HepG2 (cell line): ENCODE results near the gene ANKRD35. TPM values are rescaled to one million over a fixed set of nuclear protein-coding genes. Genes with fewer than 3 reads are reported as not detected.

ENCODE experiments used
- EED ChIP-seq: sonication (generic); formaldehyde crosslinking; IDR thresholded peaks from 2 replicates; pipeline ENCODE4 v1.5.0; 2020; ENCODE audit warnings: mild to moderate bottlenecking, missing genetic modification reagents
- SIX1 ChIP-seq: sonication (generic); formaldehyde crosslinking; IDR thresholded peaks from 2 replicates; pipeline ENCODE4 v1.4.0; 2020; ENCODE audit warnings: missing genetic modification reagents, borderline replicate concordance
- ZNF34 ChIP-seq: sonication (generic); formaldehyde crosslinking; IDR thresholded peaks from 2 replicates; pipeline ENCODE4 v1.4.0; 2020; ENCODE audit warnings: mild to moderate bottlenecking, missing genetic modification reagents, borderline replicate concordance
- polyA plus RNA-seq, 8 experiments: library from polyadenylated mRNA; depleted of rRNA in 3 of 8; stranded (reverse) in 7 of 8; unstranded in 1 of 8; fragments of >200 nt; fragmentation: Illumina TruSeq in 4 of 8; extraction: Trizol in 4 of 8; gene quantifications; 2 replicates each; pipeline versions ENCODE4 v1.2.1 to v1.2.3, GENCODE V29; 2011 to 2016; ENCODE audit warnings: low read depth in 4 of 8, missing spikeins in 1 of 8, mixed read lengths in 1 of 8; ENCODE audit not compliant: insufficient read depth in 1 of 8
- total RNA-seq, 5 experiments: library from RNA; depleted of rRNA; stranded (reverse); fragments of >200 nt; fragmentation: Illumina TruSeq; extraction: Trizol; gene quantifications; 2 replicates each; pipeline ENCODE4 v1.2.3, GENCODE V29; 2016; ENCODE audit warnings: low read depth in 1 of 5
- TF ChIP-seq, protein P1 (sequence below), 2 experiments: fragments of 450-650 bp in 1 of 2; sonication (generic) in 1 of 2; formaldehyde crosslinking; IDR thresholded peaks; 2 replicates each; pipeline versions ENCODE4 v1.5.0 to v1.8.0; 2020 to 2022; ENCODE audit warnings: mild to moderate bottlenecking in 1 of 2, missing genetic modification reagents in 1 of 2
- TF ChIP-seq, protein P2 (sequence below): fragments of 450-650 bp; IDR thresholded peaks from 2 replicates; pipeline ENCODE4 v1.6.1; 2016
- TF ChIP-seq, protein P3 (sequence below): IDR thresholded peaks from 2 replicates; pipeline ENCODE4 v1.4.0; 2020; ENCODE audit warnings: mild to moderate bottlenecking, missing genetic modification reagents
- TF ChIP-seq, protein P4 (sequence below): sonication (generic); formaldehyde crosslinking; IDR thresholded peaks from 2 replicates; pipeline ENCODE4 v1.5.1; 2020; ENCODE audit warnings: missing genetic modification reagents, mild to moderate bottlenecking, borderline replicate concordance
- TF ChIP-seq, protein P5 (sequence below): sonication (generic); formaldehyde crosslinking; IDR thresholded peaks from 2 replicates; pipeline ENCODE4 v1.5.1; 2020; ENCODE audit warnings: missing genetic modification reagents, mild to moderate bottlenecking, borderline replicate concordance
- TF ChIP-seq, protein P6 (sequence below): sonication (generic); formaldehyde crosslinking; IDR thresholded peaks from 2 replicates; pipeline ENCODE4 v1.4.0; 2020; ENCODE audit warnings: missing genetic modification reagents, mild to moderate bottlenecking, borderline replicate concordance
- TF ChIP-seq, protein P7 (sequence below): sonication (generic); formaldehyde crosslinking; IDR thresholded peaks from 2 replicates; pipeline ENCODE4 v1.5.0; 2020; ENCODE audit warnings: missing genetic modification reagents

The ANKRD35 gene
- total and polyA plus RNA-seq, 2 of the 13 experiments (the other 11 are each of a cell fraction or from before 2014, with no cell fraction given): 0.02 TPM; not detected in 1

DNA sequence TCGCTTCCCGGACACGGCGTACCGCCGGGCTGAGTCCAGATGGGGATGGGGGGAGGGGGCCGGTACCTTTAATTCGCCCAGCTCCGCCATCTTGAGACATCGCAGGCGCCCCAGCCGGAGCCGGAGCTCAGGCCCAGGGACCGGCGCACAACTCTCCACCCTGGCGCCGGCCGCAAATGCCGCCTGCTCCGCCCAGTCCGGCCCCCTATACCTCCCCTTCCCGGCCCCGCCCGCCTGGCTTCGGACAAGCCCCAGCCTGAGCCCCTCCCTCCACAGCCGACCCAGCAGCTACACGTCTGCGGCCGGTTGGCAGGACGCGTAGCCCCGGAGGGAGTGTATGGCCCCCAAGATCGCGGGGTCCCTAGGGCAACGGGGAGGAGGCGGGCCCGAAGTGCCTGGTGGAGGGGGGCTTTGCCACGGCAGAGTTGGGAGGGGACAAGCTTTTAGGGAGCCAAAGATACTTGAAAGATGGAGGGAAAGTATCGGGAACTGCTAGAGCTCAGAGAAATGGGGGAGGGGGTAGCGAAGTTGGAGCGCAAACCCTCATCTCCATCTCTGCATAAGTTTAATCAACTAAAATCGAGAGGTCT, 26.7 kb downstream of the ANKRD35 start, which contains the start of gene PIAS3 (continued):
- TF ChIP-seq, protein P1, sequence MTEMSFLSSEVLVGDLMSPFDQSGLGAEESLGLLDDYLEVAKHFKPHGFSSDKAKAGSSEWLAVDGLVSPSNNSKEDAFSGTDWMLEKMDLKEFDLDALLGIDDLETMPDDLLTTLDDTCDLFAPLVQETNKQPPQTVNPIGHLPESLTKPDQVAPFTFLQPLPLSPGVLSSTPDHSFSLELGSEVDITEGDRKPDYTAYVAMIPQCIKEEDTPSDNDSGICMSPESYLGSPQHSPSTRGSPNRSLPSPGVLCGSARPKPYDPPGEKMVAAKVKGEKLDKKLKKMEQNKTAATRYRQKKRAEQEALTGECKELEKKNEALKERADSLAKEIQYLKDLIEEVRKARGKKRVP (CRISPR knock-in tag; IDR thresholded peaks at IDR 0.05): peak in 1 of 2 experiments; percentile 43; a peak in 1 of 4 replicates
- TF ChIP-seq EED (no peak), ZNF34 (CRISPR knock-in tag) (0 out of 2 replicates have a peak, but pooled peaks have one; percentile 64), SIX1 (0 out of 2 replicates have a peak, but pooled peaks have one; percentile 25)
- TF ChIP-seq, protein P2, sequence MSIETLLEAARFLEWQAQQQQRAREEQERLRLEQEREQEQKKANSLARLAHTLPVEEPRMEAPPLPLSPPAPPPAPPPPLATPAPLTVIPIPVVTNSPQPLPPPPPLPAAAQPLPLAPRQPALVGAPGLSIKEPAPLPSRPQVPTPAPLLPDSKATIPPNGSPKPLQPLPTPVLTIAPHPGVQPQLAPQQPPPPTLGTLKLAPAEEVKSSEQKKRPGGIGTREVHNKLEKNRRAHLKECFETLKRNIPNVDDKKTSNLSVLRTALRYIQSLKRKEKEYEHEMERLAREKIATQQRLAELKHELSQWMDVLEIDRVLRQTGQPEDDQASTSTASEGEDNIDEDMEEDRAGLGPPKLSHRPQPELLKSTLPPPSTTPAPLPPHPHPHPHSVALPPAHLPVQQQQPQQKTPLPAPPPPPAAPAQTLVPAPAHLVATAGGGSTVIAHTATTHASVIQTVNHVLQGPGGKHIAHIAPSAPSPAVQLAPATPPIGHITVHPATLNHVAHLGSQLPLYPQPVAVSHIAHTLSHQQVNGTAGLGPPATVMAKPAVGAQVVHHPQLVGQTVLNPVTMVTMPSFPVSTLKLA: no peak
- TF ChIP-seq, protein P3, sequence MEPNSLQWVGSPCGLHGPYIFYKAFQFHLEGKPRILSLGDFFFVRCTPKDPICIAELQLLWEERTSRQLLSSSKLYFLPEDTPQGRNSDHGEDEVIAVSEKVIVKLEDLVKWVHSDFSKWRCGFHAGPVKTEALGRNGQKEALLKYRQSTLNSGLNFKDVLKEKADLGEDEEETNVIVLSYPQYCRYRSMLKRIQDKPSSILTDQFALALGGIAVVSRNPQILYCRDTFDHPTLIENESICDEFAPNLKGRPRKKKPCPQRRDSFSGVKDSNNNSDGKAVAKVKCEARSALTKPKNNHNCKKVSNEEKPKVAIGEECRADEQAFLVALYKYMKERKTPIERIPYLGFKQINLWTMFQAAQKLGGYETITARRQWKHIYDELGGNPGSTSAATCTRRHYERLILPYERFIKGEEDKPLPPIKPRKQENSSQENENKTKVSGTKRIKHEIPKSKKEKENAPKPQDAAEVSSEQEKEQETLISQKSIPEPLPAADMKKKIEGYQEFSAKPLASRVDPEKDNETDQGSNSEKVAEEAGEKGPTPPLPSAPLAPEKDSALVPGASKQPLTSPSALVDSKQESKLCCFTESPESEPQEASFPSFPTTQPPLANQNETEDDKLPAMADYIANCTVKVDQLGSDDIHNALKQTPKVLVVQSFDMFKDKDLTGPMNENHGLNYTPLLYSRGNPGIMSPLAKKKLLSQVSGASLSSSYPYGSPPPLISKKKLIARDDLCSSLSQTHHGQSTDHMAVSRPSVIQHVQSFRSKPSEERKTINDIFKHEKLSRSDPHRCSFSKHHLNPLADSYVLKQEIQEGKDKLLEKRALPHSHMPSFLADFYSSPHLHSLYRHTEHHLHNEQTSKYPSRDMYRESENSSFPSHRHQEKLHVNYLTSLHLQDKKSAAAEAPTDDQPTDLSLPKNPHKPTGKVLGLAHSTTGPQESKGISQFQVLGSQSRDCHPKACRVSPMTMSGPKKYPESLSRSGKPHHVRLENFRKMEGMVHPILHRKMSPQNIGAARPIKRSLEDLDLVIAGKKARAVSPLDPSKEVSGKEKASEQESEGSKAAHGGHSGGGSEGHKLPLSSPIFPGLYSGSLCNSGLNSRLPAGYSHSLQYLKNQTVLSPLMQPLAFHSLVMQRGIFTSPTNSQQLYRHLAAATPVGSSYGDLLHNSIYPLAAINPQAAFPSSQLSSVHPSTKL (CRISPR knock-in tag): peak; percentile 53; the same call in 1 of the 2 replicates
- TF ChIP-seq, protein P4, sequence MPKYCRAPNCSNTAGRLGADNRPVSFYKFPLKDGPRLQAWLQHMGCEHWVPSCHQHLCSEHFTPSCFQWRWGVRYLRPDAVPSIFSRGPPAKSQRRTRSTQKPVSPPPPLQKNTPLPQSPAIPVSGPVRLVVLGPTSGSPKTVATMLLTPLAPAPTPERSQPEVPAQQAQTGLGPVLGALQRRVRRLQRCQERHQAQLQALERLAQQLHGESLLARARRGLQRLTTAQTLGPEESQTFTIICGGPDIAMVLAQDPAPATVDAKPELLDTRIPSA (CRISPR knock-in tag): no peak
- TF ChIP-seq, protein P5, sequence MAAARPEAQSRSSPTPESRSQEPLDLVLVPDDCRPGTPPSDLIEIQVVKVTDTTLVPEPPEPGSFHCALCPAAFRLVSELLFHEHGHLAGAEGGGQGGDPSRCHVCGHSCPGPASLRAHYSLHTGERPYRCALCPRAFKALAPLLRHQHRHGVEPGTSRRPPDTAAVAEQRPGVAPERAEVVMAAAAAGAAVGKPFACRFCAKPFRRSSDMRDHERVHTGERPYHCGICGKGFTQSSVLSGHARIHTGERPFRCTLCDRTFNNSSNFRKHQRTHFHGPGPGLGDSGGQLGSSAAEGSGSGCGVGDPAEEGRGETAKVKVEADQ: 0 out of 2 replicates have a peak, but pooled peaks have one; percentile 43
- TF ChIP-seq, protein P6, sequence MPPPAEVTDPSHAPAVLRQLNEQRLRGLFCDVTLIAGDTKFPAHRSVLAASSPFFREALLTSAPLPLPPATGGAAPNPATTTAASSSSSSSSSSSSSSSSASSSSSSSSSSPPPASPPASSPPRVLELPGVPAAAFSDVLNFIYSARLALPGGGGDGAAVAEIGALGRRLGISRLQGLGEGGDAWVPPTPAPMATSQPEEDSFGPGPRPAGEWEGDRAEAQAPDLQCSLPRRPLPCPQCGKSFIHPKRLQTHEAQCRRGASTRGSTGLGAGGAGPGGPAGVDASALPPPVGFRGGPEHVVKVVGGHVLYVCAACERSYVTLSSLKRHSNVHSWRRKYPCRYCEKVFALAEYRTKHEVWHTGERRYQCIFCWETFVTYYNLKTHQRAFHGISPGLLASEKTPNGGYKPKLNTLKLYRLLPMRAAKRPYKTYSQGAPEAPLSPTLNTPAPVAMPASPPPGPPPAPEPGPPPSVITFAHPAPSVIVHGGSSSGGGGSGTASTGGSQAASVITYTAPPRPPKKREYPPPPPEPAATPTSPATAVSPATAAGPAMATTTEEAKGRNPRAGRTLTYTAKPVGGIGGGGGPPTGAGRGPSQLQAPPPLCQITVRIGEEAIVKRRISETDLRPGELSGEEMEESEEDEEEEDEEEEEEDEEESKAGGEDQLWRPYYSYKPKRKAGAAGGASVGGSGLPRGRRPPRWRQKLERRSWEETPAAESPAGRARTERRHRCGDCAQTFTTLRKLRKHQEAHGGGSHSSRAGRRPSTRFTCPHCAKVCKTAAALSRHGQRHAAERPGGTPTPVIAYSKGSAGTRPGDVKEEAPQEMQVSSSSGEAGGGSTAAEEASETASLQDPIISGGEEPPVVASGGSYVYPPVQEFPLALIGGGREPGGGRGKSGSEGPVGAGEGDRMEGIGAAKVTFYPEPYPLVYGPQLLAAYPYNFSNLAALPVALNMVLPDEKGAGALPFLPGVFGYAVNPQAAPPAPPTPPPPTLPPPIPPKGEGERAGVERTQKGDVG (CRISPR knock-in tag): 0 out of 2 replicates have a peak, but pooled peaks have one; percentile 16
- TF ChIP-seq, protein P7, sequence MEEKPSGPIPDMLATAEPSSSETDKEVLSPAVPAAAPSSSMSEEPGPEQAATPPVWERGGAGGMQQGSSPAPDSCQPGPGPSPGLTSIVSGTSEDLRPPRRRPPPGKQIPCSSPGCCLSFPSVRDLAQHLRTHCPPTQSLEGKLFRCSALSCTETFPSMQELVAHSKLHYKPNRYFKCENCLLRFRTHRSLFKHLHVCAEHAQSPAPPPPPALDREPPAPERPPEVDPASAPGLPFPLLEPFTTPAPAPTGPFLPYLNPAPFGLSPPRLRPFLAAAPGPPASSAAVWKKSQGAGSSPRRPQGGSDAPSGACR (CRISPR knock-in tag): 0 out of 2 replicates have a peak, but pooled peaks have one; percentile 65
